ENCODE results near the gene LRRTM2. TPM values are rescaled to one million over a fixed set of nuclear protein-coding genes. Genes with fewer than 3 reads are reported as not detected.

Gene LRRTM2
- total RNA-seq, 1 donor from 2014 or later = 0.06 TPM

DNA sequence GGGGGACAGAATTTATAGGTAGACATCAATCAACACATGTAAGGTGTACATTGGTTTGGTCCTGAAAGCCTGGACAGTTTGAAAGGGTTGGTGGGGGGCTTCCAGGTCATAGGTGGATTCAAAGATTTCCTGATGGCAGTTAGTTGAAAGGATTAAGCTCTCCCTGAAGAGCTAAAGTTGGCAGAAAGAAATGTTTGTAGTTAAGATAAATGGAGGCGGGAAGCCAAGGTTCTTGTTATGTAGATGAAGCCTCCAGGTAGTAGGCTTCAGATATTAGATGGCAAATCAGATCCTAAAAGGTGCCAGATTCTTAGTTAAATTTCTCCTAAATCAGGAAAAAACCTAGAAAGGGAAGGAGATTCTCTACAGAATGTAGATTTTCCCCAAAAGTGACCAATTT lies 9.0 kb upstream of the LRRTM2 start:
- DNase-seq (ENCODE audit: extremely low read depth, low read depth, low spot score) = no peak

GRCh38 chr5:138883211-138883610 lies 8.1 kb upstream of the LRRTM2 start:
- DNase-seq (ENCODE audit: extremely low read depth, low read depth, low spot score) = no peak

DNA sequence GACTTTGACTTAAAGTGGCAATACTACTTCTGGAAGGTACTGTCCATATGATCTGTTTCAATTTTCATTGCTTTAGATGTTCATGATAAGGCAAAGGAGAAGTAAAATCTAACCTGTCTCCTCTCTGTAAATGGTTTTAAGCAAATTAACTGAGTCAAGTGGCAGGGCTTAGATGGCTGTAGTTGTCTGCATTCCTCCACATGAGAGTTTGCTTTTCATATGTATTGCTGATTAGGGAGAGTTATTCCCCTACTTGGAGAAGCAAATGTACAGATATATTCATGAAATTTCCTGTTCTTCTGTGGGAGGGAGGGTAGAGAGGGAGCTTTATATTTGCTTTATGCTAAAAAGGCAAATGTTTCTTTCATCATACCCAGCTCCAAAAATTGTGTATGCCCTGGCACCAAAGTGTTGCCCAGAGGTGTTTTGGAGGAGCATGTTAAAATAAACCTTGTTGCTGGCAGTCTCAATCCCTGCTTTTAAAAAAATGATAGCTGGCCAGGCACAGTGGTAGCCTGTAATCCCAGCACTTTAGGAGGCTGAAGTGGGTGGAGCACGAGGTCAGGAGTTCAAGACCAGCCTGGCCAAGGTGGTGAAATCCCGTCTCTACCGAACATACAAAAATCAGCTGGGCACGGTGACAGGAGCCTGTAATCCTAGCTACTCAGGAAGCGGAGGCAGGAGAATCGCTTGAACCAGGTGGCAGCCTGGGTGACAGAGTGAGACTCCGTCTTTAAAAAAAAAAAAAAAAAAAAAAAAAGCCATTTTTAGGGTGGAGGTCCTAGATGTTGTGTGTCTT lies 3.5 kb upstream of the LRRTM2 start:
- DNase-seq (ENCODE audit: extremely low read depth, low read depth, low spot score) = no peak

- no peak for DNase-seq (ENCODE audit: extremely low read depth, low read depth, low spot score)
These were observed 1.7 kb upstream of the LRRTM2 start for GRCh38 chr5:138876811-138877210.

DNA sequence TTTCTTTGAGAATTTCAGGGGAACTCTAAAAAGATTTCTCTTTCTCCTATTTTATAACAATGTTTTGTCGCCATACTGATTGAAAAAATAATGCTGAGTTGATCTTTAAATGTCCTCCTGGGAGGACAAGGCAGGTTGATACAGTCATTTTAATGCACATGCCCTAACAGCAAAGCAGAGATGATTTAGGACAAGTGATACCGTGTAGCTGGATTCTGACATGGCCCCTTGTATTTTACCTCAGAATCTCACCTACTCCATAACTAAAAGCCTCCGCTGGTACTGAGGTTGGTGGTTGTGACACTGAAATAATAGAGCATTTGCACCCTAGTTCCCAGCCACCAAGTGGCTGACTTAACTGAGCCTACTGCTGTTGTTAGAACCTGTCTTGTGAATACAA lies 811 bp upstream of the LRRTM2 start:
- no peak for DNase-seq (ENCODE audit: extremely low read depth, low read depth, low spot score)

DNA sequence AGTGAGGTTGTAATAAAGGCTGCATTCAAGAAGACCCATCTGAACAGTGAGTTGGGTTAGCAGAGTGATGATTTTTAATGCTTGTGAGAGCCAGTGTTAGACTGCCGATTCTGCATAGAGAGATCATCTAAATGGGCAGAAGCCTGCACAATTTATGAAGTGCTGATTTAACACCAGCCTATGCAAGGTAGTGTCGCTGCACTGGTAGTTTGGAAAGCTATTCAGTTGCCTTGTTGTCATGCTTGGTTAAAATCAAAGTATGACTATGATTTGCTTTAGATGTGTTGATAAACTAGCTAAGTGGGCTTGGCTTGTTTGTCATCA lies 379 bp upstream of the LRRTM2 start:
- no peak for DNase-seq (ENCODE audit: extremely low read depth, low read depth, low spot score)

- no peak for DNase-seq (ENCODE audit: extremely low read depth, low read depth, low spot score)
These were observed 894 bp downstream of the LRRTM2 start for GRCh38 chr5:138874241-138874640.

GRCh38 chr5:138873466-138874221 lies 1.5 kb downstream of the LRRTM2 start:
- DNase-seq (ENCODE audit: extremely low read depth, low read depth, low spot score) = no peak

DNA sequence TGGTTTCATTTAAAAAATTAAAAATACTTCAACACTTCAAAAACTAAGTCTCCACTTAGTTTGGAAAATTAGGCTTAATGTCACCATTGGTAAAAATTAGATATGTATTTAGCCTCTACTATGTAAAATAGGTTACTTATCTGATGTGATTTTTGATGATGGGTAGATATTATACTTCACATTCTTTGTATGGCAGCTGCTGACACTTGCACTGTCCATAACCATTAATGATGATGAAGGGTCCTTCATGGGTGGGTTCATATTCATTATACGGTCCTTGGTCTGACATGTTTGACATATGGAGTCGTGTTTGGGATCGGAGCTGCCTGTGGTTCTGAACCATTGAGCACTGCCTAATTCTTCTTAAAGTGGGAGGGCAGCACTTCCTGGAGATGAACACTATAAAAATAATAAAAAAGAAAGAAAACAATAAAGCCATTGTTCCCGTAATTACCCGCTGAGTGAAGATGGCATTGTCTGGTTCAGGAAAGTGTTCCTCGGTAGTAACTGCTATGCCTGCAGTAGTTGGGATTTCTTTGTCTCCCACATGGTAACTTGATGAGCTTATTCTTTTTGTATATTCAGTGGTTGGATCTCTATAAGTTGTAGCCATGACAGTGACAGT lies 2.2 kb downstream of the LRRTM2 start:
- DNase-seq (ENCODE audit: extremely low read depth, low read depth, low spot score) = no peak

DNA sequence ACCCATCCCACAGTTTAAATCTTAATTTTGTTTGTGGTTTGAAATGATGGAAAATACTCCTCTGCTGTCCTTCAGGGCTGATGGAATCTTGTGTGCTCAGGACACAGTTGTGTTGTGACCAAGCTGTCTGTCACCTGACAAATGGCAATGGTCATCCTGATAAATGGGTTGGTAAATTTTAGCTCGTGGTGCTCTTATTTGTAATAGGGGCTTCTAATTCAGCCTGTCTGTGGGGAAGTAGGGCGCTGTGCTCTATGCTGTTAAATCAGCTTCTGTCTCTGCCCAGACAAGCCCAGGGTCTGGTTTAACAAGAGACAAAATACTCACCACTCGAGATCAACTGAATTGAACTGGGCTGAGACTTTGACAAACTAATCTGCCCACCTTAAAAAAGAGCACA lies 4.5 kb downstream of the LRRTM2 start:
- no peak for DNase-seq (ENCODE audit: extremely low read depth, low read depth, low spot score)

DNA sequence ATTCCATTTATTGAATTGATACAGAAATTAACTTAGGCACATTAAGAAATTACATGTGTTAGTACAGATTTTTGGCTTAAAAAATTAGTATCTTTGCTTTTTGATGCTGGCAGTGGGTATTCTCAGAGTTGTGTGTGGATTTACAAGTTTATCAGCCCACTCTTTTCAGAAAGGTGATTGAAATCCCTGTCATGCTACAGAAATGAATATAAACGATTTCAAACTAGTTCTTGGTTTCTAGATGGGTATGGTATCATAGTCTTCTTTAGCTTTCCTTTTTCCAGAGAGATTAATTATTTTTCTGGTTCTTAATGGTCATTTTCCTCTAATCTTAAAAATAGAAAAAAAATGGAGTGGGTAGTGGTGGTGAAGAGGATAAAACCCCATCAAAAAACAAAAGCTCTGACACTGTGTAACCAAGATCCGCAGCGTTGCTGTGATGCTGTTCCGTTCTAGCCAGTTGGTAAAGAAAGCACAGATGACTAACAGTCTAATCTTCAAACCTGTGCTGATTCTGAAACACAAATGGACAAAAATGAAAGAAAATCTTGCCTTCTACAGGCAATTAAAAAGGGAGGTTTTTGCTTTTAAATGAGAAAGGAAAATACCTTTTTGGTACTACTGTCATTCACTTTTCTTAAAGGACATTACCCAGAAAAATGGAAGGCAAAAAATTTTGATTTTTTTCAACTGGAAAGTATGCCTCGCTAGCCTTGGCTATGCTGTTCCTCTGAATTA lies 5.2 kb downstream of the LRRTM2 start:
- DNase-seq (ENCODE audit: extremely low read depth, low read depth, low spot score) = no peak

GRCh38 chr5:138869038-138869437 lies 6.1 kb downstream of the LRRTM2 start:
- DNase-seq (ENCODE audit: extremely low read depth, low read depth, low spot score) = no peak

- DNase-seq (ENCODE audit: extremely low read depth, low read depth, low spot score) = no peak
These were observed 8.1 kb downstream of the LRRTM2 start for GRCh38 chr5:138867011-138867410.

- DNase-seq (ENCODE audit: extremely low read depth, low read depth, low spot score) = no peak
These were observed 22.0 kb downstream of the LRRTM2 start for GRCh38 chr5:138853132-138853531.

DNA sequence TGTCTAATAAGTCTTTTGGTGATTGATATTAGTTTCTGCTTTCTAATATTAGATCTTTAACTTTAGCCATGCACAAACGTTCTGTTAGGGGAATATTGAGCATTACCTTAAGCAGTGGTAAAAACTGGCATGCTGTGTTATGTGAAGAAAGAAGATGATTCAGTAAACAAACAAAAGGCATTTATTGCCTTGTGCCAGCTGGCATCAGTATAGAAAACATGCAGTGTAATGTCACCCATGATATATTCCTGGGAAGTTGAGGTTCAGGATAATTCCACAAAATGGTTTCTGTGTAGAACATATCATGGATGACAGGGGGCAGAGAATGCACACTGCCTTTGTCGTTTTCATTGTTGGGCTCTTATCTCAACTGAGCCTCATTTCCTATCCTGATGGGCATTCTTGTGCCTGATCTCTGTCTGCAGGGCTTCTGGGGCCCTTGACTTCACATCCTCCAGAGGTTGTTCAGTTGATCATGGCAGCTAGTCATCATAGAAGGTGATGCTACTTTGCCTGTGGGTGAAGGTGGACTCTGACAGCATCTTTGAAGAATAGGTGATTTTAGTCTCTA lies 24.2 kb downstream of the LRRTM2 start:
- no peak for DNase-seq (ENCODE audit: extremely low read depth, low read depth, low spot score)

DNA sequence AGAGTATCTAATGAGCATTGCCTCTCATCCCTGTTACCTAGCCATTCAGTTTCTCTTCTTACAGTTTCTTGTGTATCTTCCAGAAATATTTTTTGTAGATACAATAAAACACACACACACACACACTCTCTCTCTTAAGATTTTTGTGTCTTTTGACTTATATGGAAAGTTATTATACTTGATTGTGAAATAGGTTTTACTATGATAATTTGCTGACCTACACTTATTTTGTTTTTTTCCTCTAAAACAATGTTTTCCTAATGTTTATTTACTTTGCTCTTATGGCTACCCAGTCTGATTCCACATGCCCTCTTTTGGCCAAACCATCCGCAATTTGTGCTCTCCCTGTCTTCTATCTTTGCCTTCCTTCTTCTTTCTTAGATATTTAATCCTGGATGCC lies 25.3 kb downstream of the LRRTM2 start:
- DNase-seq (ENCODE audit: extremely low read depth, low read depth, low spot score) = no peak

DNA sequence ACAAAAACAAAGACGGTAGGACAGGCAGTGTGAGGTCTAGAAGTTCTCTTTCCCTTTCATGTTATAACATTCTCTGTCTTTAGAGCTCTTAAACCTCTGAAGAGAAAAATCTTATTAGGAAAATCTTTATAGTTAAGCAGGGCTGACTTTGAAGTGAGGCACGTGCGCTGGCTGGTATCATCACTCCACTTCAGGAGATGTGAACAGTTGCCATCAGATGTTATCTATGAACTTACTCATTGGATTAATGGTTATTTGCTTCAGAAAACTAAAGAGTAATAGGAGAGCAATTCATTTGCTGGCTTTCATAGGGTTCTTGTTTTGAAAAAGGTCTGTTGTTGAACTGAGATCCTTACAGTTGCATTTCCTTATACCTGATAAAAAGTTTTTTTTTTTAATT lies 25.7 kb downstream of the LRRTM2 start:
- no peak for DNase-seq (ENCODE audit: extremely low read depth, low read depth, low spot score)

DNA sequence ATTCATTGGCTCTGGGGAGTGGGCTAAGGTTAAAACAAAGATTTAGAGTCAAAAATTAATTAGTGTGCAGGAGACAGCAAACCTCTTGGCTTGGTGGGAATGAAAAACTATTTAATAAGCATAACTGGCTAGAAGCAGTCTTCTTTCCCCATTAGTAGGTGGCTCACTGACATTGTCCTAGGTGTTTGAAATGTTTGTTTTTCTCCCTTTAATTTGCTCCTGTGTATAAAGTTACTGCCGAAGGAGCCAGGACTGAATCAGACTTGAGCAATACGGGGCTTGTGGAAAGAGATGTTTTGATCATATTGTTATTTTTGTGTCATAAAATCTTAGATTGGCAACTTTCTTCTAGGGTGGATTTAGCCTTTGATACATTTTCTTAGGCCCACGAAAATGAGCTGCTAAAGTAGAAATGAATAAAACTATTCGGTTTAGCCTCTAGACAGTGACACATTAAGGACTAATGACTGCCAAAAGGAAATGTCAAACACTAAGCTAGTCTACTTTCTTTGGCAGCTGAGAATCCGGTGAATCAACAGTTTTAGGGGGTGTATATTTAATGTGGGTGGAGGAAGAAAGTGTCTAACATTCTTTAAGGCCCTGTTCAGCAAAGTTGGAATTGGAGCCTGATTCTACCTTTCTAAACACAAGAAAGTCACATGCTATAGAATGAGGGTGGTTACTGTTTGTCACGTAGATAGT lies 30.2 kb downstream of the LRRTM2 start:
- no peak for DNase-seq (ENCODE audit: extremely low read depth, low read depth, low spot score)

- DNase-seq (ENCODE audit: extremely low read depth, low read depth, low spot score) = no peak
These were observed 31.0 kb downstream of the LRRTM2 start for GRCh38 chr5:138844125-138844461.

GRCh38 chr5:138843316-138844124 lies 31.6 kb downstream of the LRRTM2 start:
- no peak for DNase-seq (ENCODE audit: extremely low read depth, low read depth, low spot score)
